Vein endothelial cell (primary cell): ENCODE measurements around the gene SBNO1. TPM values are rescaled to one million over a fixed set of nuclear protein-coding genes. Genes with fewer than 3 reads are reported as not detected.

Experiments
- small RNA-seq: library from RNA; depleted of rRNA; stranded (forward); fragments of <200 nt; gene quantifications from one replicate; pipeline ENCODE3, GENCODE V24; 2012
- total RNA-seq: library from RNA; depleted of rRNA; stranded (reverse); fragments of >200 nt; gene quantifications from 2 replicates; pipeline ENCODE4 v1.2.3, GENCODE V29; 2012

Gene SBNO1
- 30.7 and 41.7 TPM in 2 replicates for total RNA-seq

GRCh38 chr12:123364532-123365024 is at the start of gene SBNO1:
Gene SBNO1, minus strand, starts transcription at chr12:123364847. Its CDS starts 14,406 bp downstream, at chr12:123350441.

Small RNAs within 50 kb of the gene (small RNA-seq; reads per million reads assigned to genes)
- not detected for gene RF00019
- gene RNA5SP375: not detected

Other genes starting within 250 kb of the SBNO1 start
- 8.8 and 11.2 TPM in 2 replicates for gene PITPNM2, start 213.8 kb downstream of the SBNO1 start, total RNA-seq
- 30.7 and 48.3 TPM in 2 replicates for gene MPHOSPH9, start 131.7 kb downstream of the SBNO1 start, total RNA-seq
- gene MTRFR, start 131.4 kb downstream of the SBNO1 start, total RNA-seq: 7.8 and 11.1 TPM in 2 replicates
- 237 and 280 TPM in 2 replicates for gene CDK2AP1, start 93.0 kb downstream of the SBNO1 start, total RNA-seq
- gene KMT5A, start 19.3 kb upstream of the SBNO1 start, total RNA-seq: 50.6 and 83.8 TPM in 2 replicates
- gene RILPL2, start 71.8 kb upstream of the SBNO1 start, total RNA-seq: 3.4 and 3.6 TPM in 2 replicates
- 9.8 and 10.0 TPM in 2 replicates for gene SNRNP35, start 93.3 kb upstream of the SBNO1 start, total RNA-seq
- gene RILPL1, start 168.9 kb upstream of the SBNO1 start, total RNA-seq: 11.8 and 18.3 TPM in 2 replicates
- 370 and 397 TPM in 2 replicates for gene TMED2, start 219.7 kb upstream of the SBNO1 start, total RNA-seq
- 22.7 and 25.2 TPM in 2 replicates for gene DDX55, start 237.3 kb upstream of the SBNO1 start, total RNA-seq